ENCODE results near the gene BARHL2.
A peak's percentile ranks its signal among the peaks of the same experiment; 100 is the strongest.

BARHL2 gene

DNA sequence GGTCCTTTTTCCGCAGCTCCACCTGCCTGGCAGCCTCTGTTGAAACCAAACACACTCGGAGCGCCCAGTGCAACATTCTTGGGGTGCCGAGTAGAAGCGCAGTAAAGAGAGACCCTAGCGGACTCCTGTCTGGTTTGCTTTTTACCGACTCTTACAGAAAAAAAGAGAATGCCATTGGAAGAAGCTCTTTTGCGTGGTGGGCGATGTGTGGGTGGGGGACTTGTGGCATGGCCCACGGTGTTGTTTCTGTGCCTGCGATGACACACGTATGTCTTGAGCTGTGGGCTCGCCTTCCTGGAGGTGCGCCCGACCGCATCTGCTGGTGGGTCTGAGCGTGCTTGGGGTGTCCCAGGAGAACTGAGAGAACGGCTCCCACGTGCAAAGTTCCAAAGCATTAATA, 7.3 kb upstream of the BARHL2 start:
- no peak for DNase-seq

DNA sequence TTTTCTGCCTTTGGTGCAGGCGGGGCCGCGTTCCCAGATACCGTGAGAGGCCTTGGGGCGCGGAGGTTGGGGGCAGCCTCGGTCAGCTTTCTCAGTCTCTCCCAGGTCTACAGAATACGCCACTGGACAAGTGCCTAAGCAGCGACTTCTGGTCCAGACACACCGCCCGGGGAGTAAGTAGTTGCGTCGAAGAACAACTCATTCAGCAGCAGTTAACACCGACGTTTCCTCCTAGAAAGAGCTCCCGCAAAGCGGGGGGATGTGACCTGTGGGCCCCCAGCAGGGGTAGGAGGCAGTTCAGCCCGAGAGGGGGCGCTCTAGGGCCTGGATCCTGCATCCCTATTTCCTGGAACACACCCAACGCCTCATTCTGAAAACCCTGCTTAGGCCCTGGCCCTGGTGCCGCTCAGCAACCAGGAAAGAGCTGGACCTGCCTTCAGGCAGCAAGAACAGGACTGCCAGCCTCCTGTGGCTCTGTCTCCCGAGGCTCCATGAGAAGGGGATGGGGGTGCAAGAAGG, 6.5 kb upstream of the BARHL2 start:
- no peak for DNase-seq

DNA sequence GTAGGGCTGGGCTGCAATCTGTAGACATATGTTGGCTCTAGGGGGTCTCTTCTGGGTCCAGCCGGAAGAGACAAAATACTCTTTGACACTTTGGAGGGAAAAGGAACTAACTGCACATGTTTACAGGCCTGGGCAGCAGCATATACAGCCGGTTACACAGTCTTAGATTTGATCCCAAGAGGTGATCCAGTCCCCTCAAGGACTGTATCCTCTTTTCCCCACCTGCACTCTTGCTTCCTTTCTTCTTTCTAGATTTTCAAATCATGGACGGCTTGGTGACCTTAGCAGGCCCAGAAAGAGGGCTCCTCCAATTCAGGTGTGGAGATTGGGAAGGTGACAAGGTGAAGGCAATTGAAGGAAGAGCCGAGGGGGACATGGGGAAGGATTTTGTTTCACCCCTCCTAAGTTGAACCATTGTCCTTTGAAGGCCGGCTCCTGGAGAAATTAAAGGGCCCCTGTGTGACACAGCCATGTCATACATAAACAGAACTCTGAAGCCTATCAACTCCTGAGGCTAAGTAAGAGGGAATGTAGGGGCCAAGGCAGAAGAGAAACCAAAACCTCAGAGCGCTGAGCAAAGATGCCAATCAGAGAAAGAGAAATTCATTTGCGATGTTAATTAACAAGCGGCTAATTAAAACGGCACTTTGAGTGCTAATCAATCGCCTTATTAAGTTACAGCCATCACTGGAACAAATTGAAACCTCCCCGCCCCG, 5.9 kb upstream of the BARHL2 start:
- DNase-seq: no peak

DNA sequence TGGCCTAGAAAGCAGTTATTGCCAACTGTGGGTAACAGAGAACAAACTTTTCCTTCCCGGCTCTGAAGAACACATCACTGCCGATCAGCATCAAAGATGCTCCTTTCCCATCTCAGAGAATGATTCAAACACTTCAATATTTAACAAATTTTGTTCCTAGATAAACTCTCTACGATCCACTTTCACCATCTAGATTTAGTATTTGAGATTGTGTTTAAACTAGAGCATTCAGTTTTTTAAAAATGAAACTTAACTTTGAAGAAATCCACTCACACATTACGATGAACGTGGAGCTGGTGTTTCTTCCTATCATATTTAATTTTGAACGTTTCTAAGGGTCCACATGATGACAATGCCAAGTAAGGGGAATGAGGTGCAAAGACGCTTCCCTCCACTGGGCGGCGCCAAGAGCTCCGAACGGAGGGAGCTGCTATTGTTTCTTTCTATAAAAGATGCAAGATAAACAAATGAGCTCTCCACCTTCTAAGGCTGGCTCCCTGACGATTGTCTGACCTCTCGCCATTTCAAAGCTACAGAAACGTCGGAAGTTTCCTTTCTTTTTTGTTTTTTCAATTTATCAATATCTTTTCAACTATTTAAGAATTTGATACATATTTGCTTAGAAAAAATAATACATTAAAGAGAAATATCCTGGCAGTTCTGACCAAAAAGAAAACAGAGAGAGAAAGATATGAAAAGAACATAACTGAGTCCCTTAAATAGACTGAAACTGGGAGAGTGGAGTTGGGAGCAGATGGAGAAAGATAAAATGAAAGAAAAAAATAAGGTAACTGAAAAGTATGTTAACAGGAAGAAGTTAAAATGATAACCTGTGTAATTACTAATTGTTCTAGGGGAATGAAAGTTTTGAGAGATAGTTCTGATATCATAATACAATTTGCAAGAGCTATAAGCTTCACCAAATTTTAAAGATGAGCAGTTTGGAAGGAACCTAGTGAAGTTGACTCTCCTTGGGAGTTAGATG, 4.4 kb upstream of the BARHL2 start:
- peak; percentile 95 for DNase-seq

DNA sequence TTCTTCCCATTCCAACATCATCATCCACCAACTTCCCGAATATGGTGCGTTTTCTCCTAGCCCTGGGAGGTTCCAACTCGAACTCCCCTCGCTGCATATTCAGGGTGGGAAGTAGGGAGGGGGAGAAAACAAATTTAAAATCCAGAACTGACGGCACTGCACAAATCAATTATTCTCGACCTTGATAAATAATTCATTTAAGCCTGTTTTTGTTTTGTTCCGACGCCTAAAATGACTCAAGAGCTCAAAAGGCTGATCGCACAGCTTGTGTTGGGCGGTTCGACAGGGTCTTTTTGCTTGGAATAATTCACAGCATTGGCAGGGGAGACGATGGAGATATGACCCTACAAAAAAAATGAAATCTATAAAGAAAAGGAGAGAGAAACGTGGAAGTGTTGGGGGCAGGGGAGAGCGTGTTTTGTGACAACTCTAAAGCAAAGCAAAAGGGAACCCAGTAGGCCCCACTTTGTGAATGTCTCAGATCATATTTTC, 3.1 kb upstream of the BARHL2 start:
- no peak for DNase-seq

DNA sequence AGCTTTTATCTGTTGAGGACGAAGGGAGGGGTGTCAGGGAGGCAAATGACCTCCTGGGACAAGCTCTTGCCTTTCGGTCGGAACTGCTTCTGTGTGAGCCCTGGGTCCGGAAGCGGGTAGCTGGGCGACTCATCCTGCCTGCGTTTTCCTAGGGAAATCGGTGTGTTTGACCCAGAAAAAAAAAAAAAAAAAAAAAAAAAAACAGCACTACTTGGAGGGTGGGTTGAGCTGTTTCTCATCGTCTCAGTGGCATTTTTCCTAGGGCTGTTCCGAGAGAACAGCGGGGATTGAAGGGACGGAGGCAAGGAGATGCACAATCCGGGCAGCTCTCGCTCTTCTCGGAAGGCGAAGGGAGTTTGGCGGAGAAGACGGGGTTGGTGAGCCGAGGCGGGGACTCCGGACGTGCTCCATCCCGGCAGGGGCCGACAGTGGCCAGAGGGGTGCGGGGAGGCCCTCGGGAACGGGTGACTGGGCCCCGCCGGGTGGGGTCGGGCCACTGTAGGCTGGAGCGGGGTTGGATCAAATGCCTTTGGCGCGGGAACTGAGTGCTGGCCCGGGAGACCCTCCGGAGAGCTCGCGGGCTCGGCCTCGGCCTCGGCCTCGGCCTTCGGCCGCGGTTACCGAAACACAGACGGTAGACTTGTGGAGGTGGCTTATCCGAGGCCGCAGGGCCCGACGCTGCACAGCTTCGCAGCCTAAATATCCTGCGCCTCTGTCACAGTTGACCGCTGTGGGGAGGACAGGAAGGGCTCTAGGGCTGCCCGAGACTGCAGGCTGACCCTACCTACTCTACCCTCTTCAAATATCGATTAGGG, 2.4 kb upstream of the BARHL2 start:
- DNase-seq: peak; percentile 31

DNA sequence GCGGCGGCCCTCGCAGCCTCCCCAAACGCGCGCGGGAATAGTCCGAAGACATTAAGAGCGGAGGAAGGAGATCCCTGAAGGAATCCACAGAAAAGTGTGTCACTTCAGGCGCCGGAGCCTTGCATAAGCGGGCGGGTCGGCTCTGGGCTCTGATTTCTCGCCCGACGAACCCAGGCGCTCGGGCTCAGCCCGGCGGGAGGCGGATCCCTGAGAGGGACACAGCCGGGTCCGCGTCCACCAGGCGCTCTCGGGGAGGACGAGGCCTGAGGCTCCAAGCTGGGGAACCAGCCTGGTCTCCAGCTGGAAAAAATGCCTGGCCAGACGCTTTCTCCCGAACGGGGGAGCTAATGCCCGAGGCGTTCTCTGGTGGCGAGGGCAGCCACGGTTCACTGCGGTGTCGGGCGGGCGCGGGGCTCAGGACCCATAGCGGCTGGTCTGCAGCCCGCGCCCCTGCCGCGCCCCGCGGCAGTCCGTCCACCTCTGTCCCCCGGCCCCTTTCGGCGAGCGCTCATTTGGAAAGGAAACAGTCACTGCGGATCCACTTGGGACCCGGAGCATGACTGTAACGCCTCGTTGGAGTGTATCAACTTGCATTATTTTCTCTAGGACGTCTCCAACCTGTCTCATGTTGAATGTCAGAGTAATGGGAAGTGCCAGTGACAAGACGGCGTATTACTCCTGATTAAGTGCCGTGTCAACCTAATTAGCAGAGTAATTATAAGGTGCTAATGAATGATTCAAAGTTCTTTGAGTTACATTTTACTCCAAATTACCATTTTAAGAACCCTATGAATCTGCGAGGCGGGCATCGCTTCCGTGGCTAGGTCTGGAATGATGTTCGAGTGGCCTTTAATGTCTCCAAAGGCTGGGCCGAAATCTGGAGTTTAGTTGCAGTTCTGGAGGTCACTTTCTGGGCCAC, 1.6 kb upstream of the BARHL2 start:
- peak; percentile 72 for DNase-seq

DNA sequence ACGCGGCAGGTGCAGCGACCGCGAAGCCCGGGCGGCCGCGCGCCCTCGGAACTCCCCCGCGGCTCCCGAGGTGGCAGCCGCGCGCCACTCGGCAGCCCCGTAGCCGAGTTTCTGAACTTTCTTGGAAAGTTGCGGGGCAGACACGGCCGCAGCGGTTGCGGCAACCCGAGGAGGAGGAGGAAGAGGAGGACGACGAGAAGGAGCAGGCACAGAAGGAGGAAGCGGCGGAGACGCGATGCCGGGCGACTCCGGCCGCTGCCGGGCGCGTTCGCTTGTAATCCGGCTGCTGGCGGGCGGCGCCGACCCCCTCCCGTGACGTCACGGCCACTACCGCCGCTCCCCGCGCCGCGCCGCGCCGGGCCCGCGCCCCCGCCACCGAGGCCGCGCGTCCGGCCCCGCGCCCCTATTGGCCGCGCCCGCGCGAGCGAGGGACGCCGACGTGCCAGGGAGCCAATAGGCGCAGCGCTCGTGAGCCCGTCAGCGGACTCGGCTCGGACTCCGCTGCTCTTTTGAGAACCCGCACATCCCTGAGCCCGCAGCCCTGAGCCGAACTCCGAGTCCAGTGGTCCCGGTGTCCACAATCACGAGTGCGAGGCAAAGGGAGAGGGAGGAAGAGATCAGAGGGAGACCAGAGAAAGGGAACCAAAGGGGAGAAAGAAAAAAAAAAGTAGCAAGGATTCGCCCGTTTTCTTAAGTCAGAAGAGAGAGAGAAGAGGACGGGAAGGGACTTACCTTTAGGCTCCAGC, 736 bp upstream of the BARHL2 start:
- peak; percentile 85 for DNase-seq

DNA sequence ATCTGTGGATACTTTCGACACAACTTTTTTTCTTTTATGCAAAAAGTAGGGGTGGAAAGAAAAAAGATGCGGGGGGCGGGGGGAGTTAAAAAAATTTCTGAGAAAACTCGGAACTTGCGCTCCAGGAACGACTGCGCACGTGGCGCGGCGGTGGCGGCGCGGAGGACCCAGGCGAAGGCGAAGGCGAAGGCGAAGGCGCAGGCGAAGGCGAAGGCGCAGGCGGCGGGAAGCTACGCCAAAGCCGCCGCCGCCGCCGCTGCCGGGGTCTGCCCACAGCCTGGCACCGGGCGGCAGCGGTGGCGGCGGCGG, 208 bp upstream of the BARHL2 start:
- no peak for DNase-seq

DNA sequence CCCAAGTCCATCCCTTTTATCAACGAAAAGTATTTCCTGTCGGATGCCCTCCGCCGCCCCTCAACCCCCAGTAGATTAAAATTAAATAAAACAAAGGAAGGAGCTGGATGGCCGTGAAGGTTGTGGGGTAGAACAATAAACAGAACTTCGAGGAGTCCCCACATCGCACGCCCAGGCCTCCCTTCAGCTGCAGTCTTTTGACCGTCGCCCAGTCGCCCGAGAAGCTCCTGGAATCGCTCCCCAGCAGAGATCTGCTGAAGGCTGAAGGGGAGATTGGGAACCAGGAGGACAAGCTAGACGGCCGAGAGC, 905 bp downstream of the BARHL2 start:
- no peak for DNase-seq

DNA sequence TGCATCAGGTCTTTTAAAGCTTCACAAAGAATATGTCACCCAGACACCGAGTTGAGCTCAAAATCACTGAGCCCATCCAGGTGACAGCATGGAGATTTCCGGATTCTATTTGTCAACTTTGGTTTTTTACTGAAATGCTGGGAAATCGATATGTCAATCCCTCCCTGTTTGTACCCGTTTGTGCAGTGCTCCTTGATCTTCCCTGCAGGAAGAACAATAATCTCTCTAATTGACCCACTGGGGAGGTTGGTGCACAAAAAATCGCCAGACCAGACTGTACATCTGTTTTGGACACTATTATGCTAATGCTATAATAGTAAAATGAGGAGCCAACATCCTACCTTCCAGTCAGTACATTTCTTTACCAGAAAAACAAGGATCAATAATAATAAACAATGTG, 1.8 kb downstream of the BARHL2 start:
- DNase-seq: no peak

DNA sequence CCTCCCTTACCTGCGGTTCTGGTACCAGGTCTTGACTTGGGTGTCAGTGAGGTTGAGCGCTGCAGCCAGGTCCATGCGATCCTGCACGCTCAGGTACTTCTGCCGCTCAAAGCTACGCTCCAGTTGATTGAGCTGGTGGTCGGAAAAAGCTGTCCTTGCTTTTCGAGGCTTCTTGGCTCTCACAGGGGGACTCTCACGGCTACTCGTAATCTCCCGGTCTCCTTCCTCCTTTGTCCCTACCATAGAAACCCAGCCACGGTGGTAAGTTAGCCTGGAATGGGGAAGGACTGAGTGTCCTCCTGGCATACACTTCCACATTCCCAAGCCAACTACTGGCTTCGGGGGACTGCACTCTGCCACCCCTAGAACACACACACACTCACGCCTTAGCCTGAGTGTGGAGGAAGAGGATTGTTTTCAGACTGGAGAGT, 2.6 kb downstream of the BARHL2 start:
- DNase-seq: no peak

DNA sequence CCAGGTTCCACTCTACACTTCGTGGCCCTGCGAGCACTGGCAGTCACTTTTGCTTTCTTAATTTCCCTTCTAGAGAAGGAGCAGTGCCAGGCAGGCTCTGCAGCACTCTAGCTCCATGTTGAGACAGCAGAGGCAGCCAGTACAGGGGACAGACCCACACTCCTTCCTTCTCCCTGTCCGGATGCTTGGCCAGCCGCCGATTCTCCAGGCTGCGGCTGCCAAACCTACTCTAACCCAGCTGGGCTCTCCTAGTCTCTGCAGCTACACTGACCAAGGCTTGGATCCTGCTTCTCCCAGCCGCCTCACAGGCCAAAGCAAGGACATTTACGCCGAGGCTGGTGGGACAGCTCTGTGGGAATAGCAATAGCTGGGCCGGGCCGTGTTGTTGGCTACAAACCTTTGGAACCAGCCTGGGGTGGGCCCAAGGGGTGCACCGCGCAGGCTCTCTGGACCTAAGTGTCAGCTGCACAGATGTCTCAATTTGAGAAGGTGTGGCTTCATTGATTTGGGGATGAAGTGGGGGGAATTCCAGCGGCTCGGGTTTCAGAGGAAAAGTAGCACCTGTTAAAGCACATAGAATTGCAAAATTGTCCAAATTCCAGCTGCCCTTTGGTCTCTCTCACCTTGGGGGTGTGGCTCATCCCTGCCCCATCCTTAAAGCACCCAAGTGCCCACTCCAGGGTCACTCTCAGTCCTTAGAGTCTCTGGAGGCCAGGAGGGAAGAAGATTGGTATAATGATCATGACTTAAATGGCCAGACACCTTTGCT, 3.2 kb downstream of the BARHL2 start:
- DNase-seq: no peak

DNA sequence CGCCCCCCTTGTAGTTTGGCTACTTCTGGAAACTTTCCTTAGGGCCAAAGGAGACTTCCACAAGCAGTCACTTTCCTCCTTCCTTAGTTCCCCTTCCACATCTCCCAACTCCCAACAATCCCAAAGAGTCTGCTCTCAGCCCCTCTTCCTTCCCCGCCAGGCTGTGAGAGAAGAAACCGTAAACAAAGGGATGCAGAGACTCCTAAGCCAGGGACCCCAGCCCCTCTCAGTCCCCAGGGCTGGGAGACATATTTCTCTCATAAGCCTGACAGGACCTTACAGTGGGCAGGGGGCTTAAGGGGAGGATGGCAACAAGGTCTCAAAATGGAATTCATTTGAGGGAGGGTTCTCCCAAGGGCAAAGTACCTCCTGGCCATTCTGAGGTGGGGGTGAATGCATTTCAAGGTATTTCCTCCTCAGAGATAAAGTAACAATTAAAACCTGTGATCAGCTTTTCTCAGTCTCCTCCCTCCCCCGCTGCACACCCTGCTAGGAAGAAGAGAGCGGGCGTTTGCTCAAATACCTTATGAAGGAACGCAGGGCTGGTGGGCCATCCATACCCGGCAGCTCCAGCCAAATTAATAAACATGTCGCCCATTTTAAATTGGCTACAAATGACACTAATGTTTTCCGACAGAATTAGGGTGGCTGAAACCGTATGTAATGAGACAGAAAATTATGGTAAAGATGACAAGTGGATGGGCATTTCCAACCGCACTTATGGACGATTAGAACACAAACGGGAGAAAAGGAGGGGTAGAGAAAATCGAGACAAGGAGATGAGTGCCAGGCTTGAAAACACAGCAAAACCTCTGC, 4.0 kb downstream of the BARHL2 start:
- no peak for DNase-seq

DNA sequence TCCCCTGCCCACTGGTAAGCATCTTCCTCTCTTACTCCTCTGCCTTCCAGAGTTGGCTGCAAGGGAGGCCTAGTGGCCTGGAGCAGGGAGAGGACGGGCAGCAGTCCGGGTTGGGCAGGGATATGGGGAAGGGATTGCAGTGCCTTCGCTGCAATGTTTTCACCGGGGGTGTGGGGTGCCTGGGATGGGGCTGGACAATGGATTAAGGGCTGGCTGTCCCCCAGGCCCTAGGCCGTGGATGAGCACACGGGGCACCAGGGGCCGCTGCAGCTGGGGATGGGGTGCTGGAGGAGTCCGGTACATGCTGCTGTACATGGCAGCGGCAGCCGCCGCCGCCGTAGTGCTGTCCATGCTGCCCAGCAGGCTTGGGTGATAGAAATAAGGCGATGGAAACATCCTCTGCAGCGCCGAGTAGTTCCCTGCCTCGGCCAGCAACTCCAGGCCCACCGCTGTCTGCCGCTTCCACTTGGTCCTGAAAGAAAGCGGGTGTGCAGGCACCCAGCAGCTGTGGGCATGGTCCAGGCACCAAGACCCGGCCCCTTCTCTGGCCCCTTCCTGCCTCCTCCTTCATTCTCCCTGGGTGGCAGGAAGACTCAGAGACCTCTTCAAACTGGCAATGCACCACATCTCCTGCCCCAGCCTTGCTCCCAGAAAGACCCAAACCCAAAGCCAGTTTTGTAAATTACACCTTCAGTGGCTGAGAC, 4.8 kb downstream of the BARHL2 start:
- no peak for DNase-seq

DNA sequence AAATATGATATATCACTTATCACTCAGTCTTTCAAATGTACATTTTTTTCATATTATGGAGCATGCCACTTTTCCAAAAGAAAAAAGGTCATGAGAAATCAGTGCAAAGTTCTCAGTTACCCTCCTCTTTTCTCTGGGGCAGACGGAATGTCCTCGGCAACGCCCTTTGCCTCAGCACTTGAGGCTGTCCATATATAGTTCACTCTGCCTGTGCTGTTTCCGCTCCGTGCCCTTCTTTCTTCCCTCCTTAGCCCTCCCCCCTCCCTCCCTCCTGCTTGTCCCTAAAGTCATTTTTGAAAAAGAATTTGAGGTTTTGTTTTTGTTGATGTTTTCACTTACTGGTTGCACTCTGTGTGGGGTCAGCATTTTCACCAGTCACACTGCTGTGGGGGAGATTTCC, 5.4 kb downstream of the BARHL2 start:
- DNase-seq: no peak

DNA sequence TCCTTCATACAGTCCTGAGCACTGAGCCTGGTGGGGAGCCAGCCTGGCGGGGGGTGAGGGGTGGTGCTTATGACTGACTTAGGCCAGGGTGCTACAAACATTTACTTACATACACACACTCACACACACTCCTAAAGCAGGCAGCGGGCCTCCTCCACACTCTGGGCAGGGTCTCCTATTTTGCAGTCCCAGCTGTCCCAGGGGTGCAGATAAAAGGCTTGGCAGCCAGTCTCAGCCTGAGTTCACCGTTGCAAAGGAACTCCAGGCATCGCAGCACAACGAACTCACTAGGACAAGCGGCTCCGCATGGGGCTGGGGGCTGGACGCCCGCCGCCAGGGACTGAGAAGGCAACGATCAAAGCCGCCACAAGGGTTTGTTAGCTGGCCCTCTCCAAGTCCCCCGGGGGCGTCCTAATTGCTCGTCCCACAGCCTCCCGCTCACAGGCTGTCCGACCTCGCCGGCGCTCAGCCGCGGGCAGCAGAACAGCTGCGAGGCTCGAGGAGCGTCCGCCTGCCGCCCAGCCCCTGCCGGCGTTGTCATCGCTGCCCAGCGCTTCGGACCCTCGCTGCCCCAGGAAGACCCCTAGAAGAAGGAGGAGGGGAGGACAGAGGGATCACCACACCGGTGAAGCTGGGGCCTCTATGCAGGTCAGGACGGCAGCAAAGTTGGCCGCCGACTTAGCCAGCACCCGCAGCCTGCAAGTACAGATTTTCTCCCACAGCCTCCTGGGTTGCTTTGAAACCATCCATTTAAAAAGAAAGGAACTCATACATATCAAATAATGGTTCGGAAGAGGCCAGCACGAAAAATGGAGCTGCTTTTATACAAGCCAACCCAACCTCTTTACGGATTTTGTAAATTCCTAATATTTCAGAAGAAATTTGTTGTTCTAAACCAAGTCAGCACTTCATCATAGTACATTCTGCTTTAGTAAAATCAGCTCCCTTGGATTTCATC, 6.2 kb downstream of the BARHL2 start:
- peak; percentile 35 for DNase-seq

DNA sequence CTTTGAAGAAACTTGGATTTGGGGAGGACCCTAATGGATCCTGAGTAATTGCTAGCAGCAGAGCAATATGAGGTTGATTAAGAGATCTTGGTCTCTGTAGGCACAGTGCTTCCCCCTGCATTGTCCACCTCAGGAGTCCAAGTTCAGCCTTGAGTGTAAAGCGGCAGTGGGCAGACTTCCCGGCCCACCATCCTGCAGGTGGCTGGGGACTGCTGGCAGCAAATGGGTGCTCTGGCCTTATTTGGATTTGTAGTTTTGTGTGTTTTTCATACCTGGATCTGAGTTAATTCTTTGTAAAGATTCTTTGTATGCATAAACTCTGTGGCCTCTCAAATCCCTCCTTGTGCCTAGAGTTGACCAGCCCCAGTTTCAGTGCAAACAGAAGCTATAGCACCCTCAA, 7.6 kb downstream of the BARHL2 start:
- no peak for DNase-seq

Data from NCI-H510A treated with DMSO at 0.1 percent for 48 hours (cell line).